Right lobe of liver (tissue), 6 donors: ENCODE measurements around the gene KLHL11. TPM values are rescaled to one million over a fixed set of nuclear protein-coding genes. Genes with fewer than 3 reads are reported as not detected.

Experiments
- ATAC-seq, 4 donors: fragments of 200-7000 bp; cut with Tn5 transposase; one replicate each; pipeline ENCODE4 v1.9.1; 2020; ENCODE audit warnings: mild to moderate bottlenecking in 4 of 4, moderate library complexity in 4 of 4
- DNase-seq, 3 donors: peaks; one replicate each; pipeline ENCODE4 v3.0.0-alpha.2; 2020
- H3K27ac ChIP-seq, 3 donors: fragments of 200-600 bp; one replicate each; pipeline ENCODE4 v1.8.0; 2022
- H3K27me3 ChIP-seq, 2 donors: fragments of 200-600 bp; one replicate each; pipeline ENCODE4 v1.8.0; 2022
- H3K36me3 ChIP-seq, 4 donors: fragments of 200-600 bp; sonication (generic) in 1 of 4; one replicate each; pipeline versions ENCODE4 v1.5.1 to v1.8.0; 2017 to 2022; ENCODE audit warnings: control low read depth in 1 of 4
- H3K4me1 ChIP-seq, 4 donors: fragments of 200-600 bp; sonication (generic) in 1 of 4; one replicate each; pipeline versions ENCODE4 v1.5.1 to v1.8.0; 2017 to 2022; ENCODE audit warnings: control low read depth in 1 of 4
- H3K4me3 ChIP-seq, 3 donors: fragments of 200-600 bp; one replicate each; pipeline ENCODE4 v1.8.0; 2022
- H3K9me3 ChIP-seq, 4 donors: fragments of 200-600 bp; sonication (generic) in 1 of 4; one replicate each; pipeline versions ENCODE4 v1.5.1 to v1.8.0; 2017 to 2022; ENCODE audit warnings: control low read depth in 1 of 4
- CTCF ChIP-seq, 4 donors: fragments of 200-600 bp in 3 of 4; fragments of 450-650 bp in 1 of 4; IDR thresholded peaks; one replicate each; pipeline versions ENCODE4 v1.5.1 to v1.8.0; 2016 to 2022; ENCODE audit warnings: antibody characterized with exemption in 4 of 4, mild to moderate bottlenecking in 2 of 4
- POLR2A ChIP-seq: fragments of 450-650 bp; IDR thresholded peaks from one replicate; pipeline ENCODE4 v1.6.1; 2017; ENCODE audit warnings: antibody characterized with exemption, mild to moderate bottlenecking
- WGBS: methylation state at CpG from one replicate; pipeline ENCODE4 v1.1.6; 2018; ENCODE audit warnings: low coverage, low lambda C conversion rate; ENCODE audit not compliant: insufficient coverage; ENCODE audit errors: missing lambda C conversion rate; 5-methylcytosine and 5-hydroxymethylcytosine counted together
- intact Hi-C, 2 donors: fragments of 100-400 bp; cut with DNase I; formaldehyde crosslinking; loops; one replicate each; pipeline versions ENCODE4 v1.11.2 to v1.14.1; 2022
- small RNA-seq, 2 experiments: library from RNA; depleted of rRNA; stranded (forward); fragments of <200 nt; gene quantifications; one replicate each; pipeline ENCODE3, GENCODE V24; 2016
- total RNA-seq, 6 experiments: library from RNA; depleted of rRNA in 2 of 6; stranded (reverse); fragments of >200 nt in 2 of 6; fragmentation: NEBNext Ultra II Directional in 3 of 6; extraction: Animal tissue kit (Norgen Biotek cat#: 25700) in 3 of 6; gene quantifications; one replicate each; pipeline versions ENCODE4 v1.1.0 to v1.2.4, GENCODE V29; 2016 to 2023
- donor health status: DM: no; HTN: yes; CAD: no.
- donor health status: DM: no; HTN: no; CAD: no.
- donor health status: DM: no; HTN: no; CAD: no.
- donor health status: DM: no; HTN: yes; CAD: no.
- donor health status: DM: no; HTN: yes; CAD: no.

The KLHL11 gene
- total RNA-seq, 6 experiments from 2014 or later: 2.9 to 7.0 (median 5.7) TPM

DNA sequence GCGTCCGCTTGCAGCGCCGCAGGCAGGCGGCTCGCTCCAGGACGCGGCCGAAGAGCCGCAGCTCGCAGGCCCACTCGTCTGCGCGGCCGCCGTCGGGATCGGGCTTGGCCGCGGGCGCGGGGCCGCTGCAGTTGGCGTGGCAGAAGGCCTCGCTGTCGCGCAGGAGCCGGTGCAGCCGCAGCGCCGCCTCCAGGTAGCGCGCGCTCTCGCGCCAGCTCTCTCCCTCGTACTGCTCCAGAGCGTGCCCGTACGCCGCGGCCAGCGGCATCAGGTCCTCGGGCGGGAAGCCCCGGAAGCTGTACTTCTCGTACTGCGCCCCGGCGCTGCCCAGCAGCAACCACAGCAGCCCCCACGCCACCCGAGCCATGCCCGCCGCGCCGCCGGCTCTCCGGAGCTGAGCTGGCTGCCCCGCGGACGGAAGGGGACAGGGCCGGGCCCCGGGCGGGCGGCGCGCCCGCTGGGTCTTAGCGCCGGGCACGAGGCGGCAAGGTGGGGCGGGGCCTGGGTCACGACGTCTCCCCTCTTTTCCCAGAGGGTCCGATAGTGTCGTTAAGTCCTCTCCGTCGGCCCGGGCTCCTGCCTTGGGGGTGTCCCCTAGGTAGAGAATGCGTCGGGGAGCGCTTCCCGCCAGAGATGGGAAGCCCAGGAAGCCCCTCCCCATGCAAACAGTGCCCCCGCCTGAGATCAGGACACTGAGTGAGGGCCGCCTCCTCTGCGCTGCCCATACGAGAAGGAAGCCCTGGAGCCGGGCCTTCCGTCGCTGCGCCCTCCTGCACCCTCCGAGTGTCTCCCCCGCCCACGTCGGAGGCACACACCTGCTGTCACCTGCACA is 53.5 kb downstream of the KLHL11 start, which contains the start of gene P3H4:
Gene P3H4, minus strand, starts transcription at position 401 of the 832 bp plus-strand sequence. Its CDS starts 34 bp downstream, at position 367.
- Histone ChIP-seq H3K27ac (peak within 1 kb of the TSS in 1 of 3 donors; percentile 13), H3K4me1 (peaks cover 0 to 10% (median 2%) of the 10 kb centered on the region in 4 donors), H3K9me3 (no peaks in the 10 kb centered on the region), H3K36me3 (no peaks in the 10 kb centered on the region), H3K4me3 (peak within 1 kb of the TSS; percentile 70 to 82 (median 80)), H3K27me3 (no peaks in the 10 kb centered on the region)
- intact Hi-C loops: loop anchor here (10.0 kb wide), 2 partner anchors 73 to 143 kb away; no protein-coding TSS in a partner anchor
- DNase-seq: peak; percentile 81 to 83 (median 82)
- TF ChIP-seq POLR2A (peak; percentile 42), CTCF (IDR thresholded peaks at IDR 0.05) (peak; percentile 55 to 80 (median 76))
- WGBS: 0% methylated on average over 2 of the region's 96 CpGs
- peak; percentile 89 to 95 (median 93) for ATAC-seq

- DNase-seq (peak in 1 of 3 donors; percentile 49), ATAC-seq (peak in 1 of 4 donors; percentile 13)
- WGBS: 57% methylated on average over 16 of the region's 58 CpGs
- Histone ChIP-seq H3K4me1 (peaks cover 0 to 10% (median 2%) of the 10 kb centered on the region in 4 donors), H3K4me3 (peak overlapping the region; percentile 70 to 82 (median 80)), H3K36me3 (no peaks in the 10 kb centered on the region), H3K27me3 (no peaks in the 10 kb centered on the region), H3K27ac (peak overlapping the region in 1 of 3 donors; percentile 13), H3K9me3 (no peaks in the 10 kb centered on the region)
- intact Hi-C loops: loop anchor here (10.0 kb wide), 2 partner anchors 74 to 144 kb away; no protein-coding TSS in a partner anchor
- TF ChIP-seq CTCF (IDR thresholded peaks at IDR 0.05): no peak
- no peak for TF ChIP-seq POLR2A
These were observed 54.3 kb downstream of the KLHL11 start for GRCh38 chr17:41810659-41811548.

GRCh38 chr17:41806685-41807445 is 58.4 kb downstream of the KLHL11 start:
- intact Hi-C loops: no loop called here

More at GRCh38 chr17:41806685-41807445, 58.4 kb downstream of the KLHL11 start:
- Histone ChIP-seq H3K4me1 (peaks cover 0 to 5% (median 0%) of the 10 kb centered on the region in 4 donors), H3K4me3 (no peak overlapping the region), H3K27ac (no peak overlapping the region), H3K36me3 (no peaks in the 10 kb centered on the region), H3K27me3 (no peaks in the 10 kb centered on the region), H3K9me3 (no peaks in the 10 kb centered on the region)
- no peak for DNase-seq
- ATAC-seq: no peak
- no peak for TF ChIP-seq POLR2A
- no peak for TF ChIP-seq CTCF (IDR thresholded peaks at IDR 0.05)
- WGBS: 40% methylated on average over 2 of the region's 8 CpGs

Small RNA genes within 50 kb of the gene (small RNA-seq; reads per million reads assigned to genes)
- 0 reads per million in 2 experiments for gene AC125257.2

Other genes starting within 250 kb of the KLHL11 start
- not detected for gene KRT17, start 240.8 kb downstream of the KLHL11 start, total RNA-seq
- 100 to 1,000 TPM; 284 to 454 (median 404) TPM for gene EIF1, start 176.5 kb downstream of the KLHL11 start, total RNA-seq
- not detected for gene GAST, start 153.1 kb downstream of the KLHL11 start, total RNA-seq
- under 1 TPM in 3 of 6 experiments, not detected in 3; 0.07 to 0.10 (median 0.07) TPM for gene HAP1, start 130.8 kb downstream of the KLHL11 start, total RNA-seq
- gene JUP, start 78.7 kb downstream of the KLHL11 start, total RNA-seq: 10 to 100 TPM; 54.3 to 74.8 (median 65.7) TPM
- gene P3H4, start 53.5 kb downstream of the KLHL11 start, total RNA-seq: 1 to 10 TPM; 1.8 to 3.8 (median 2.8) TPM
- gene FKBP10, start 52.4 kb downstream of the KLHL11 start, total RNA-seq: 1 to 10 TPM; 2.4 to 5.1 (median 4.0) TPM
- gene NT5C3B, start 29.2 kb downstream of the KLHL11 start, total RNA-seq: 10 to 100 TPM; 19.9 to 30.7 (median 23.1) TPM
- not detected for gene KLHL10, start 27.6 kb downstream of the KLHL11 start, total RNA-seq
- gene ACLY, start 53.5 kb upstream of the KLHL11 start, total RNA-seq: 10 to 100 TPM; 16.6 to 95.9 (median 33.6) TPM
- under 1 TPM in 3 of 6 experiments, not detected in 3; 0.12 to 0.13 (median 0.12) TPM for gene ODAD4, start 65.2 kb upstream of the KLHL11 start, total RNA-seq
- gene CNP, start 101.4 kb upstream of the KLHL11 start, total RNA-seq: 10 to 100 TPM; 30.1 to 42.7 (median 33.0) TPM
- gene DNAJC7, start 152.0 kb upstream of the KLHL11 start, total RNA-seq: 10 to 100 TPM; 32.7 to 40.3 (median 35.2) TPM
- 10 to 100 TPM; 11.1 to 27.0 (median 12.3) TPM for gene NKIRAS2, start 154.7 kb upstream of the KLHL11 start, total RNA-seq
- under 1 TPM; 0.06 to 0.42 (median 0.12) TPM for gene C17orf113, start 185.2 kb upstream of the KLHL11 start, total RNA-seq
- gene ZNF385C, start 233.1 kb upstream of the KLHL11 start, total RNA-seq: 1 to 10 TPM in 1 of 6 experiments, under 1 TPM in 2, not detected in 3; 0.11 to 1.2 (median 0.11) TPM
- 10 to 100 TPM in 4 of 6 experiments, 1 to 10 TPM in 2; 9.0 to 27.9 (median 19.6) TPM for gene DHX58, start 247.3 kb upstream of the KLHL11 start, total RNA-seq